Rectal smooth muscle tissue (tissue), 1 donor: ENCODE results near the gene IL24.
"Not testable (repeated sequence)": the region's sequence is repeated elsewhere in the genome, so short reads cannot be mapped to it uniquely, and the experiment has no call there.

ENCODE experiments used
- H3K27ac ChIP-seq: one replicate; pipeline ENCODE4 v1.7.0; 2013; ENCODE audit warnings: low read depth, low read length, inconsistent platforms
- H3K27me3 ChIP-seq: one replicate; pipeline ENCODE4 v1.7.0; 2013; ENCODE audit warnings: low read length; ENCODE audit not compliant: control insufficient read depth, insufficient read depth
- H3K36me3 ChIP-seq: one replicate; pipeline ENCODE4 v1.7.0; 2013; ENCODE audit warnings: low read length; ENCODE audit not compliant: control insufficient read depth, insufficient read depth
- H3K4me1 ChIP-seq: one replicate; pipeline ENCODE4 v1.7.0; 2013; ENCODE audit warnings: low read length; ENCODE audit not compliant: control insufficient read depth, insufficient read depth
- H3K4me3 ChIP-seq: one replicate; pipeline ENCODE4 v1.7.0; 2013; ENCODE audit warnings: low read length
- H3K9ac ChIP-seq: one replicate; pipeline ENCODE4 v1.7.0; 2013; ENCODE audit warnings: low read length

The IL24 gene, protein sequence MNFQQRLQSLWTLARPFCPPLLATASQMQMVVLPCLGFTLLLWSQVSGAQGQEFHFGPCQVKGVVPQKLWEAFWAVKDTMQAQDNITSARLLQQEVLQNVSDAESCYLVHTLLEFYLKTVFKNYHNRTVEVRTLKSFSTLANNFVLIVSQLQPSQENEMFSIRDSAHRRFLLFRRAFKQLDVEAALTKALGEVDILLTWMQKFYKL

DNA sequence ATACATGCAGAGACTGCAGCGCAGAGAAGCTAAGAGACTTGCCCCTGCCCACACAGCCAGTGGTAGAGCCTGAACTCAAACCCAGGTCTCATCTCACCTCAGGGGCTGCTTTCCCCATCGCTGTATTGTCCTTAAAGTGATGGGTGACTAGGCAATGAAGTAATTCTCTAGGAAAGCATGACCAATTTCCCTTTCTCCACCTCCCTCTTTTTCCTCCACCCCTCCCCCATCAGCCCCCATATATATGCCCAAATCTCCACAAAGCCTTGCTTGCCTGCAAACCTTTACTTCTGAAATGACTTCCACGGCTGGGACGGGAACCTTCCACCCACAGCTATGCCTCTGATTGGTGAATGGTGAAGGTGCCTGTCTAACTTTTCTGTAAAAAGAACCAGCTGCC, at the start of gene IL24:
Gene IL24, plus strand, starts transcription at position 269 of the 400 bp plus-strand sequence. CDS start 390 bp downstream, outside the sequence.
- no peaks in the 10 kb centered on the region for H3K36me3 ChIP-seq
- H3K4me3 ChIP-seq, result no peak within 1 kb of the TSS
- H3K9ac ChIP-seq, result no peak within 1 kb of the TSS
- H3K4me1 ChIP-seq, result no peaks in the 10 kb centered on the region
- H3K27ac ChIP-seq, result no peak within 1 kb of the TSS
- no peaks in the 10 kb centered on the region for H3K27me3 ChIP-seq

DNA sequence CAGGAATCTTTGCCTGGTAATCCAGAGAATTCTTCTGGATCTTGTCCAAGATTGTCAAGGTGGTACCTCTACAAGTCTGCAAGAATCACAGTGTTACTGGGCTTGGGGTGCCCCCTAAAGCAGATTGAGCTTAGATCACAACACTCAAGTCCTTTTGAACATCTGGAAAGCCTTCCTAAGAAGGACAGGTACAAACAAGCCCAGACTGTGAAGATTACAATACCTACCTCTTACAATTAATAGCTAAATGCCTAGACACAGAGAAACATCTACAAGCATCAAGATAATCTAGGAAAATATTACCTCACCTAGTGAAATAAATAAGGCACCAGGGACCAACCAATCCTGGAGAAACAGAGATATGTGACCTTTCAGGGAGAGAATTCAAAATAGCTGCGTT, 49.3 kb upstream of the IL24 start:
- no peaks in the 10 kb centered on the region for H3K27me3 ChIP-seq
- H3K36me3 ChIP-seq, result no peaks in the 10 kb centered on the region
- H3K27ac ChIP-seq, result no peak overlapping the region
- H3K9ac ChIP-seq, result no peak overlapping the region
- H3K4me1 ChIP-seq, result no peaks in the 10 kb centered on the region
- no peak overlapping the region for H3K4me3 ChIP-seq

DNA sequence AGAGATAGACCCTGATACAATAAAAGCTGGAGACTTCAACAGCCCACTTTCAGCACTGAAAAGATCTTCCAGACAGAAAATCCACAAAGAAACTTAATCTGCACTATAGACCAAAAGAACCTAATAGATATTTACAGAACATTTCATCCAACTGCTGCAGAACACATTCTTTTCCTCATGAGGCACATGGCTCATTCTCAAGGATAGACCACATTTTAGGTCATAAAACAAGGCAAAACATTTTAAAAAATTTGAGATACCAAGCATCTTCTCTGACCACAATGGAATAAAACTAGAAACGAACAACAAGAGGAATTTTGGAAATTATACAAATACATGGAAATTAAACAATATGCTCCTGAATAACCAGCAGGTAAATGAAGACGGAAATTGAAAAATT, 46.8 kb upstream of the IL24 start:
- Histone ChIP-seq H3K36me3 (no peaks in the 10 kb centered on the region), H3K9ac (no peak overlapping the region), H3K4me1 (no peaks in the 10 kb centered on the region), H3K27ac (no peak overlapping the region), H3K4me3 (no peak overlapping the region), H3K27me3 (no peaks in the 10 kb centered on the region)

DNA sequence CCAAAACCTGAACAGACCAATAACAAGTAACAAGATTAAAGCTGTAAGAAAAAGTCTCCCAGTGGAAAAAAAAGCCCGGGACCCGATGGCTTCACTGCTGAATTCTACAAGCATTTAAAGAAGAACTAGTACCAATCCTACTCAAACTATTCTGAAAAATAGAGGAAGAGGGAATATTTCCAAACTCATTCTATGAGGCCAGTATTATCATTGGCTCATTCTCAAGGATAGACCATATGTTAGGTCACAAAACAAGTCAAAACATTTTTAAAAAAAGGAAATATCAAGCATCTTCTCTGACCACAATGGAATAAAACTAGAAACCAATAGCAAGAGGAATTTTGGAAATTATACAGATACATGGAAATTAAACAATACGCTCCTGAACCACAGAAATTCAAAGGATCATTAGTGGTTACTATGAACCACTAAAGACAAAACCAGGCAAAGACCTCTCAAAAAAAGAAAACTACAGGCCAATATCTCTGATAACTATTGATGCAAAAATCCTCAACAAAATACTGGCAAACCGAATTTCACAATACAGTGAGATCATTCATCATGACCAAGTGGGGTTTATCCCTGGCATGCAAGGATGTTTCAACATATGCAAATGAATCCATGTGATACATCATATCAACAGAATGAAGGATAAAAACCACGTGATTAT, 45.8 kb upstream of the IL24 start:
- Histone ChIP-seq H3K4me1 (no peaks in the 10 kb centered on the region), H3K27me3 (no peaks in the 10 kb centered on the region), H3K9ac (no peak overlapping the region), H3K36me3 (no peaks in the 10 kb centered on the region), H3K4me3 (no peak overlapping the region), H3K27ac (no peak overlapping the region)

DNA sequence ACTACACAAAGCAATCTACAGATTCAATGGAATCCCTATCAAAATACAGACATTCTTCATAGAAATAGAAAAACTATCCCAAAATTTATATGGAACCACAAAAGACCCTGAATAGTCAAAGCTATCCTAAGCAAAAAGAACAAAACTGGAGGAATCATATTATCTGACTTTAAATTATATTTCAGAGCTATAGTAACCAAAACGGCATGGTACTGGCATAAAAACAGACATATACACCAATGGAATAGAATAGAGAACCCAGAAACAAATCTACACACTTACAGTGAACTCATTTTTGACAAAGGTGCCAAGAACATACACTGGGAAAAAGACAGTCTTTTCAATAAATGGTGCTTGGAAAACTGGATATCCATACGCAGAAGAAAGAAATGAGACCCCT, 44.6 kb upstream of the IL24 start:
- H3K4me1 ChIP-seq, H3K9ac ChIP-seq, H3K27ac ChIP-seq, H3K36me3 ChIP-seq, H3K4me3 ChIP-seq, H3K27me3 ChIP-seq: not testable (repeated sequence)

DNA sequence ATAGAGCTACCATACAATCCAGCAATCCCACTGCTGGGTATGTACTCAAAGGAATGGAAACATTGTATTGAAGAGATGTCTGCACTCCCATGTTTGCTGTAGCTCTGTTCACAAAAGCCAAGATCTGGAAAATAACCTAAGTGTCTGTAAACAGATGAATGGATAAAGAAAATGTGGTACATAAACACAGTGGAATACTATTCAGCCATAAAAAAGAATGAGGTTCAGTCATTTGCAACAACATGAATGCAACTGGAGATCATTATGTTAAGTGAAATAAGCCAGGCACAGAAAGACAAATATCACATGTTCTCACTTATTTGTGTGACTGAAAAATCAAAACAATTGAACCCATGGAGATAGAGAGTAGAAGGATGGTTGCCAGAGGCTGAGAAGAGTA, 43.5 kb upstream of the IL24 start:
- H3K27me3 ChIP-seq, H3K4me3 ChIP-seq, H3K4me1 ChIP-seq, H3K27ac ChIP-seq, H3K9ac ChIP-seq, H3K36me3 ChIP-seq: not testable (repeated sequence)

DNA sequence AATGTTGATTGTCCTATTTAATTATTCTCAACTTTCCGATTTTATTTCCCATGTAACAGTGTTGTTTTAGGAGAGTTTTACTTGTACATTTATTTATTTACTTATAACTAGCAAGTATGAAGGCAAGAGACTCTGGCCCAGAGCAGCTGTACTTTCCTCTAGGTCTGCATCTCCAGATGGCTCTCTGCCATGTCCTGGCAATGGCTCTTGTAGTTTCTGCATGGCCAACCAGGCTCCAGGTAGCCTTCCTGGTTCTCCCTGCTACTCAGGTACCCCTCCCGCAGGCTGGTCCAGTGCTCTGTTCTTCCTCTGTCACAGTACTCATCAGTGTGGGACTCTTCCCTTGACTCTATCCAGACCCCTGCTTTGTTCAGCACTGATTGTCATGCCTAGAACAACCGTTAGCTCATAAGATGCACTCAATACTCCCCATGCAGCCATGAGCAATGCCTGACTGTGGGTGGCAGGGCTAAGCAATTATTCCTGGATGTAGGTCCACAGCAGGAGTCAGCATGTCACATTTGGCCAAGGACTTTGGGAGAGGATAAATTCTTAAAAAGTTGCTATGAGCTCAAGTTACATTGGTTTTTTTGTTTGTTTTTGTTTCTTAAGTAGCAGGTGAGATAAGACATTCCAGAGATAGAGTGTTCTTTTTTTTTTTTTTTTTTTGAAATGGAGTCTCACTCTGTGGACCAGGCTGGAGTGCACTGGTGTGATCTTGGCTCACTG, 42.7 kb upstream of the IL24 start:
- Histone ChIP-seq H3K9ac (no peak overlapping the region), H3K4me1 (no peaks in the 10 kb centered on the region), H3K4me3 (no peak overlapping the region), H3K36me3 (no peaks in the 10 kb centered on the region), H3K27ac (no peak overlapping the region), H3K27me3 (no peaks in the 10 kb centered on the region)

DNA sequence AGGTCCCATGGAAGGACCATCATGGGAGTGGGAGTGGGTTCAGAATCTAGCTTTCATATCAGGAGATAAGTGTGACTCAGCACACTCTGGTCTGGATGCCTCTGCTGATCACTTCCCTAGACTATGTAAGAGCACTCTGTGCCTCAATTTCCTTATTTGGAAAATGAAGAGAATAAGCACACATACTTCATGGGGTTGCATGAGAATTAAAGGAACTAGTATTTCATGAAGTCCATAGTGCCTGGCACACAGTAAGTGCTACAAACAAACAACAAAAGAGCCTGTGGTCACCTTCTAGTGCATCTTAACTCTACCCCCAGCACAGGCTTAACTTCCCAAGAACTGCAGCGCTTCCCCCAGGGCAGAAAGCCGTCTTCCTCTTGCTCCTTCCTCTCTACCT, 41.4 kb upstream of the IL24 start:
- H3K27me3 ChIP-seq, result no peaks in the 10 kb centered on the region
- H3K4me3 ChIP-seq, result no peak overlapping the region
- H3K36me3 ChIP-seq, result no peaks in the 10 kb centered on the region
- H3K4me1 ChIP-seq, result no peaks in the 10 kb centered on the region
- no peak overlapping the region for H3K9ac ChIP-seq
- H3K27ac ChIP-seq, result no peak overlapping the region

DNA sequence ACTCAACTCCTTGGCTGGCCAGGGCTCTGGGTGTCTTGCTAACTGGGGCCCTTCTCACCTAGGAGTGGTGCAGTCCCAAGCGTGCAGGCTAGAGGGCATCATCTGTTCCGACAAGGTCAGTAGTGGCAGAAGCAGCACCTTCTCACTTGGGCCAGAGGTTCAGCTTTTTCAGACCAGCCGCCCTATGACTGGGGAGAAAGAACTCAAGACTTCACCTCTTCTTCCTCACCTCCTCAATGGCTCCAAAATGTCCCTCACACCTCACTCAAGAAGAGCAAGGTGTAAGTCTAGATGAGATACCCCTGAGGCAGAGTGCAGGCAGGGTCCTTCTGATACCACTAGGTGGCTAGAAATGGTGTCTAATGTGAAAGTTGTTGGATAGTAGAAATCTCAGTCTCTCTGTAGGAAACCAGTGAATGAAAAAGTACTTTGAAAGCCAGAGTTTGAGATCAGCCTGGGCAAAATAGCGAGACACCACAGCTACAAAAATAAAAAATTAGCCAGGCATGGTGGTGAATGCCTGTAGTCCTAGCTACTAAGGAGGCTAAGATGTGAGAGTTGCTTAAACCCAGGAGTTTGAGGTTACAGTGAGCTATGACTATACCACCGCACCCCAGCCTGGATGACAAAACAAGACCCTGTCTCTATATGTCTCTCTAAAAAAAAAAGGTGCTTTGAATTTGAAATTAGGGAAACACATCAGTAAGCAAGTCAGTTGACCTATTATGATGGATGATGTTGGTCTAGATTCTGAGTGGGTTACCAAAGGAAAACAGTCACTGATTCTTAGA, 40.4 kb upstream of the IL24 start:
- H3K4me3 ChIP-seq, result no peak overlapping the region
- H3K36me3 ChIP-seq, result no peaks in the 10 kb centered on the region
- H3K4me1 ChIP-seq, result no peaks in the 10 kb centered on the region

DNA sequence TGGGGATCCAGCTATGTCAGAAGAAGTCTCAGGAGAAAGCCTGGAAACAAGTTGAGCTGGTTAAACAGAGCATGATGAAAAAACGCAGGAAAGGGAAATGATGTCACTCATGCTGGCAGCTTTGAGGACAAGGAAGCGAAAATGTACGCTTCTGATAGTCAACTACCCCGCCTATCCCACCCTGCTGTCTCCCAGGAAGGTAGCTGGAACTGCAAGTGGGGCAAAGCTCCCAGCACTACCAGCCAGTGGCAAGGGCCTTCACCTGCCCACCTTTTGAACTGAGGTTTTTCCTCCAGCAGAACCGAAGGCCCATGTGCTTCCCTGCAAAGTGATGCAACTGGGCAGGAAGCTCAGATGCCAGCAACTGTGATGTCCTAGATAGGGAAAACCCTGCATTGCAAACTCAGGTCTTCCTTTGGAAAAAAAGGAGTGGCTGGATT, 38.1 kb upstream of the IL24 start:
- H3K4me1 ChIP-seq, result no peaks in the 10 kb centered on the region
- no peak overlapping the region for H3K4me3 ChIP-seq
- H3K36me3 ChIP-seq, result no peaks in the 10 kb centered on the region
- H3K9ac ChIP-seq, result no peak overlapping the region
- no peaks in the 10 kb centered on the region for H3K27me3 ChIP-seq
- no peak overlapping the region for H3K27ac ChIP-seq

More for the DNA sequence above, 40.4 kb upstream of the IL24 start:
- Histone ChIP-seq H3K27ac (no peak overlapping the region), H3K9ac (no peak overlapping the region), H3K27me3 (no peaks in the 10 kb centered on the region)

DNA sequence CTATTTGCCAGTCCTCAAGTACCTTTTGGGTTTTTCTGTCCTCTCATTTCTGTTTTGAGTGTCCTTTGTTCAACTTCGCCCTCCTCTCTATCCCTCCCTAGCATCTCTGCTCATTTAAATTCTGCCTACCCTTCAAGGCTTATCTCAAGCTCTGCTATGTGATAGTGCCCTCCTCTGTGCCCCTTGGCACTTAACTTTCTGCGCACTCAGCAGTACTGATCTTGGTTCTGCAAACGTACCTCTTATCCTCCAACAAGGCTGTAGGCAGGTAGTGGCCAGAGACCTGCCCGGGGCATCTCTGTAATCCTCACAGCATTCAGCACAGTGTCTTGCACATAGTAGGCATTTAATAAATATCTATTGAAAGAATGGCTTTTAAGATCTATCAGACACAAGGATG, 37.1 kb upstream of the IL24 start:
- Histone ChIP-seq H3K27ac (no peak overlapping the region), H3K36me3 (no peaks in the 10 kb centered on the region), H3K4me3 (no peak overlapping the region), H3K9ac (no peak overlapping the region), H3K27me3 (no peaks in the 10 kb centered on the region), H3K4me1 (no peaks in the 10 kb centered on the region)

DNA sequence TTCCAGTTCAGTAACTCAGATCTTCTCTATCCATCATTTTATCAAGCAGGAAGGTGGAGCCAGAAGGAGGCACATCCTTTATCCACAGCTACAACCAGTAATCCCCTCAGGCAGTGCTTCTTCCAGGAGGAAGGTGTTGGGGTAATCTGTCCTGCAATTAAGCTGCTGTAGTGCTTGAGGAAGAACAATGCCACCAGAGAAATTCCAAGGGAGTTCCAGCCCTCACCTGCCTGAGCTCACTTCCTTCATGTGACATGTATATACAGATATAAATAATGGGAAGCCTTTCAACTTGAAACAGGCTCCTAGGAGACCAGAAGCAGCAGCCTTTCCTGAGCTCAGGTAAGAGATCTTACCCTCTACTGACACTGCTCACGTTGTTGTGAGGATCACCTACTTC, 34.0 kb upstream of the IL24 start:
- no peak overlapping the region for H3K9ac ChIP-seq

More for the DNA sequence above, 34.0 kb upstream of the IL24 start:
- Histone ChIP-seq H3K27me3 (no peaks in the 10 kb centered on the region), H3K4me3 (no peak overlapping the region), H3K36me3 (no peaks in the 10 kb centered on the region), H3K4me1 (no peaks in the 10 kb centered on the region), H3K27ac (no peak overlapping the region)
